GM12872 (cell line): ENCODE data around the gene BLTP2.

Source experiments
- CTCF ChIP-seq: IDR thresholded peaks from 3 replicates; pipeline ENCODE4 v1.5.1; 2011; ENCODE audit warnings: low read depth, mild to moderate bottlenecking, low read length, moderate library complexity; ENCODE audit not compliant: insufficient read depth

BLTP2 gene

GRCh38 chr17:28610376-28610775 lies 34.6 kb downstream of the BLTP2 start:
- no peak for TF ChIP-seq CTCF

- TF ChIP-seq CTCF = no peak
Observed at GRCh38 chr17:28599311-28600184, 45.4 kb downstream of the BLTP2 start.

- TF ChIP-seq CTCF = no peak
Observed at GRCh38 chr17:28598799-28599310, 46.1 kb downstream of the BLTP2 start, which contains the start of gene SPAG5. Gene SPAG5 (minus strand): TSS chr17:28599025. CDS start chr17:28598946, 79 bp downstream.

GRCh38 chr17:28598389-28598788 lies 46.6 kb downstream of the BLTP2 start:
- TF ChIP-seq CTCF = no peak

- no peak for TF ChIP-seq CTCF
Observed at GRCh38 chr17:28597606-28598383, 47.2 kb downstream of the BLTP2 start.
